ENCODE results near the gene GSX1. TPM values are rescaled to one million over a fixed set of nuclear protein-coding genes. Genes with fewer than 3 reads are reported as not detected.

GSX1 gene
- total RNA-seq, 1 experiment from 2014 or later, result not detected

GRCh38 chr13:27775943-27776342 is 16.3 kb upstream of the GSX1 start:
- RAD21 ChIA-PET (ENCODE audit: low non-redundant PET in 1 of 2, low total read pairs in 2 of 2, uncharacterized antibody in 2 of 2, unreplicated experiment in 2 of 2), result no interaction called here
- Histone ChIP-seq H3K4me1 (ENCODE audit: control insufficient read depth in 1 of 2, insufficient read depth in 2 of 2, low read length in 2 of 2) (no peaks in the 10 kb centered on the region), H3K27ac (ENCODE audit: low read depth, low read length) (no peak overlapping the region), H3K9me2 (ENCODE audit: insufficient read depth) (no peaks in the 10 kb centered on the region), H3K9ac (ENCODE audit: low read length) (no peak overlapping the region), H3K36me3 (ENCODE audit: control insufficient read depth in 1 of 2, insufficient read depth in 2 of 2, low read length in 2 of 2) (no peaks in the 10 kb centered on the region), H4K20me1 (ENCODE audit: insufficient read depth) (no peaks in the 10 kb centered on the region), H3K79me2 (ENCODE audit: insufficient read depth, low read length) (no peaks in the 10 kb centered on the region), H2AFZ (ENCODE audit: low read depth, low read length, poor library complexity, severe bottlenecking) (no peak overlapping the region), H3K27me3 (ENCODE audit: insufficient read depth, low read length) (no peaks in the 10 kb centered on the region; the same call in 1 of the 2 replicates), H3K4me2 (ENCODE audit: low read length) (no peak overlapping the region), H3K9me3 (ENCODE audit: control insufficient read depth in 1 of 2, insufficient read depth in 1 of 2, low read depth in 1 of 2, low read length in 2 of 2) (no peaks in the 10 kb centered on the region), H3K4me3 (replicated peaks in 1 of 2; ENCODE audit: low read depth in 1 of 2, low read length in 2 of 2) (no peak overlapping the region)
- POLR2A ChIA-PET, result no interaction called here
- intact Hi-C loops (cut with micrococcal nuclease), result no loop called here
- no peak for DNase-seq (ENCODE audit: low read depth, low spot score)
- TF ChIP-seq ZFX (IDR thresholded peaks at IDR 0.05) (no peak), EZH2phosphoT487 (IDR thresholded peaks at IDR 0.05; ENCODE audit: borderline replicate concordance) (no peak), CBX3 (IDR thresholded peaks at IDR 0.05; ENCODE audit: low read depth) (no peak), EZH2 (IDR thresholded peaks at IDR 0.05) (no peak), RAD21 (IDR thresholded peaks at IDR 0.05; ENCODE audit: low read depth) (no peak)
- no peak for ATAC-seq
- CTCF ChIA-PET, result no interaction called here
- BruUV-seq (replicated peaks), result no TSS peak

GRCh38 chr13:27782151-27782550 is 10.1 kb upstream of the GSX1 start:
- H3K27me3 ChIP-seq (ENCODE audit: insufficient read depth, low read length), result no peaks in the 10 kb centered on the region; the same call in 1 of the 2 replicates
- H2AFZ ChIP-seq (ENCODE audit: low read depth, low read length, poor library complexity, severe bottlenecking), result no peak overlapping the region
- intact Hi-C loops (cut with micrococcal nuclease), result no loop called here
- ATAC-seq (no peak), DNase-seq (ENCODE audit: low read depth, low spot score) (no peak)
- CTCF ChIA-PET, result no interaction called here
- H3K79me2 ChIP-seq (ENCODE audit: insufficient read depth, low read length), result no peaks in the 10 kb centered on the region
- no peaks in the 10 kb centered on the region for H4K20me1 ChIP-seq (ENCODE audit: insufficient read depth)
- no peak overlapping the region for H3K4me3 ChIP-seq (replicated peaks in 1 of 2; ENCODE audit: low read depth in 1 of 2, low read length in 2 of 2)
- no peaks in the 10 kb centered on the region for H3K9me3 ChIP-seq (ENCODE audit: control insufficient read depth in 1 of 2, insufficient read depth in 1 of 2, low read depth in 1 of 2, low read length in 2 of 2)
- no peaks in the 10 kb centered on the region for H3K4me1 ChIP-seq (ENCODE audit: control insufficient read depth in 1 of 2, insufficient read depth in 2 of 2, low read length in 2 of 2)
- RAD21 ChIA-PET (ENCODE audit: low non-redundant PET in 1 of 2, low total read pairs in 2 of 2, uncharacterized antibody in 2 of 2, unreplicated experiment in 2 of 2), result no interaction called here
- POLR2A ChIA-PET, result no interaction called here
- H3K4me2 ChIP-seq (ENCODE audit: low read length), result no peak overlapping the region
- H3K27ac ChIP-seq (ENCODE audit: low read depth, low read length), result no peak overlapping the region
- no peak overlapping the region for H3K9ac ChIP-seq (ENCODE audit: low read length)
- H3K9me2 ChIP-seq (ENCODE audit: insufficient read depth), result no peaks in the 10 kb centered on the region
- H3K36me3 ChIP-seq (ENCODE audit: control insufficient read depth in 1 of 2, insufficient read depth in 2 of 2, low read length in 2 of 2), result no peaks in the 10 kb centered on the region
- BruUV-seq (replicated peaks), result no TSS peak
- TF ChIP-seq ZFX (IDR thresholded peaks at IDR 0.05), result no peak
- TF ChIP-seq SP1 (IDR thresholded peaks at IDR 0.05; ENCODE audit: low read depth), result no peak
- no peak for TF ChIP-seq FOSL1 (IDR thresholded peaks at IDR 0.05; ENCODE audit: low read depth)
- TF ChIP-seq CTCF (IDR thresholded peaks at IDR 0.05 in 2 of 3, conservative IDR thresholded peaks at IDR 0.05 in 1 of 3; ENCODE audit: borderline replicate concordance in 1 of 3, insufficient read depth in 1 of 3, low read depth in 2 of 3, low read length in 2 of 3), result no peak
- no peak for TF ChIP-seq EZH2phosphoT487 (IDR thresholded peaks at IDR 0.05; ENCODE audit: borderline replicate concordance)
- TF ChIP-seq ZNF274 (IDR thresholded peaks at IDR 0.05; ENCODE audit: low read depth, low read length), result no peak
- TF ChIP-seq CBX3 (IDR thresholded peaks at IDR 0.05; ENCODE audit: low read depth), result no peak
- no peak for TF ChIP-seq POLR2AphosphoS5 (IDR thresholded peaks at IDR 0.05; ENCODE audit: low read depth, low read length)
- TF ChIP-seq CEBPB (IDR thresholded peaks at IDR 0.05; ENCODE audit: low read depth), result no peak
- TF ChIP-seq SIN3A (IDR thresholded peaks at IDR 0.05; ENCODE audit: low read depth), result no peak
- TF ChIP-seq JUND (IDR thresholded peaks at IDR 0.05), result no peak
- TF ChIP-seq REST (IDR thresholded peaks at IDR 0.05; ENCODE audit: low read depth), result no peak
- TF ChIP-seq TCF7L2 (IDR thresholded peaks at IDR 0.05; ENCODE audit: borderline replicate concordance, extremely low read depth, insufficient read depth, insufficient read length), result no peak
- no peak for TF ChIP-seq ATF3 (IDR thresholded peaks at IDR 0.05)
- no peak for TF ChIP-seq EGR1 (IDR thresholded peaks at IDR 0.05; ENCODE audit: low read depth)
